ENCODE results near the gene PLLP.

Gene PLLP

GRCh38 chr16:57226701-57227621 is 57.5 kb downstream of the PLLP start:
- FAIRE-seq (no peak), DNase-seq (ENCODE audit: low spot score) (no peak)

GRCh38 chr16:57225978-57226377 is 58.5 kb downstream of the PLLP start:
- FAIRE-seq (no peak), DNase-seq (ENCODE audit: low spot score) (no peak)

GRCh38 chr16:57224651-57225335 is 59.7 kb downstream of the PLLP start:
- FAIRE-seq (no peak), DNase-seq (ENCODE audit: low spot score) (no peak)

GRCh38 chr16:57223057-57223456 is 61.4 kb downstream of the PLLP start:
- FAIRE-seq = no peak
- DNase-seq (ENCODE audit: low spot score) = no peak

- FAIRE-seq (no peak), DNase-seq (ENCODE audit: low spot score) (no peak)
These were observed 67.5 kb downstream of the PLLP start for GRCh38 chr16:57216968-57217367.

- DNase-seq (ENCODE audit: low spot score) (no peak), FAIRE-seq (no peak)
These were observed 71.0 kb downstream of the PLLP start for GRCh38 chr16:57213462-57213861.

GRCh38 chr16:57209780-57210179 is 74.7 kb downstream of the PLLP start:
- DNase-seq (ENCODE audit: low spot score) (no peak), FAIRE-seq (no peak)

- DNase-seq (ENCODE audit: low spot score) (no peak), FAIRE-seq (no peak)
These were observed 75.5 kb downstream of the PLLP start for GRCh38 chr16:57208926-57209325.
